Measurements from ENCODE around the gene WDR46. TPM values are rescaled to one million over a fixed set of nuclear protein-coding genes. Genes with fewer than 3 reads are reported as not detected.

WDR46 gene
- total and polyA plus RNA-seq, 2 of the 13 experiments (the other 11 are each of a cell fraction or from before 2014, with no cell fraction given), result 47.4 to 105 TPM

DNA sequence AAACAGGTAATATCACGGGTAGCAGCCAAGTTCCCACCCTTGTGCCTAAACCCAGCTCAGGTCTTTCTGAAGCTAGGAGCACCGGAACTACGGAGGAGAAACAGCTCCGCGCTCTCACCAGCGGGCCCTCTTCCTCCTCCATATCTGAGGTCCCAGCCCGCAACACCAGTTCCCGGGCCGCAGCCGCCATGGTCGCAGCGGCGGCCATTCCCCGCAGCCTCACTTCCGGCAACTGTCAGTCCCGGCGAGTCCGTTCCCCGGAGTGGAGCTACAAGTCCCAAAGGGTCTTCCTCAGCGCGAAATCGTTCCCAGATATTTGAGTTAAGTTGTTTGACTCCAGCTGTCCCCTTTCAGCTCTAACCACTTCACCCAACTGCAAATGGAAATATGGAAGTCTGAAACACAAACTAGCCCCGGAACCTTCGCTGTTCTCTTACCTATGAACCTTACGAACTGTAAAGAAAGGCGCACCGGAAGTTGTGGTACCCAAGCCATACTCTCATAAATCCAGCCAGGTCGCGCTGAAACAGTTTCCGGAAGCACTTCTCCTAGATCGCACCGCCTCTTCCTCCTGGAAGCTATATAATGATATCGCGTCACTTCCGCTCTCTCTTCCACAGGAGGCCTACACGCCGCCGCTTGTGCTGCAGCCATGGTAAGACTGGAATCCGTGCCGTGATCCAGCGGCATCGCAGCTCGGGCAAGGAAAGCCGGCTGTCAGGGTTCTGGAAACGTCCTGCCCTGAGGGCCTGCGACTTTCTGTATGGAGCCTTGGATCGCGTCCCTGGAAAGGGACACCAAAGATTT lies 17.4 kb downstream of the WDR46 start, which contains the start of the genes RPS18 and VPS52 (continued):
- peak; percentile 91 for TF ChIP-seq ZNF234 (CRISPR knock-in tag; conservative IDR thresholded peaks at IDR 0.05)
- TF ChIP-seq MAFK (conservative IDR thresholded peaks at IDR 0.05 in 1 of 2, IDR thresholded peaks at IDR 0.05 in 1 of 2; ENCODE audit: low read length in 2 of 2), result no peak; a peak in 1 of 4 replicates
- peak; percentile 93 for TF ChIP-seq IKZF5 (CRISPR knock-in tag; IDR thresholded peaks at IDR 0.05)
- TF ChIP-seq HIC2 (CRISPR knock-in tag; IDR thresholded peaks at IDR 0.05; ENCODE audit: low read depth), result no peak
- TF ChIP-seq SKI (IDR thresholded peaks at IDR 0.05; ENCODE audit: partially characterized antibody), result peak; percentile 35
- 0 out of 2 replicates have a peak, but pooled peaks have one; percentile 79 for TF ChIP-seq ISX (CRISPR knock-in tag; conservative IDR thresholded peaks at IDR 0.05)
- peak; percentile 56; the same call in 1 of the 2 replicates for TF ChIP-seq ZNF362 (CRISPR knock-in tag; IDR thresholded peaks at IDR 0.05; ENCODE audit: borderline replicate concordance)
- peak; percentile 97 for TF ChIP-seq HDAC1 (CRISPR knock-in tag; IDR thresholded peaks at IDR 0.05)
- TF ChIP-seq FOXK1 (CRISPR knock-in tag; IDR thresholded peaks at IDR 0.05; ENCODE audit: borderline replicate concordance, low read depth), result peak; percentile 98
- TF ChIP-seq ZNF34 (CRISPR knock-in tag; IDR thresholded peaks at IDR 0.05; ENCODE audit: borderline replicate concordance), result peak; percentile 96
- TF ChIP-seq IKZF1 (IDR thresholded peaks at IDR 0.05), result no peak
- peak; percentile 79; the same call in 1 of the 2 replicates for TF ChIP-seq CBX5 (CRISPR knock-in tag; IDR thresholded peaks at IDR 0.05; ENCODE audit: borderline replicate concordance)
- TF ChIP-seq ZNF101 (CRISPR knock-in tag; IDR thresholded peaks at IDR 0.05; ENCODE audit: borderline replicate concordance, low read depth), result no peak
- peak; percentile 96 for TF ChIP-seq ZNF350 (CRISPR knock-in tag; IDR thresholded peaks at IDR 0.05; ENCODE audit: borderline replicate concordance, low read depth)
- TF ChIP-seq TFE3 (CRISPR knock-in tag; IDR thresholded peaks at IDR 0.05), result peak; percentile 32
- peak; percentile 15; the same call in 1 of the 2 replicates for TF ChIP-seq ZNF629 (CRISPR knock-in tag; conservative IDR thresholded peaks at IDR 0.05)
- TF ChIP-seq ZNF776 (CRISPR knock-in tag; IDR thresholded peaks at IDR 0.05), result no peak; the same call in 1 of the 2 replicates
- no peak for TF ChIP-seq FOSL1 (CRISPR knock-in tag; IDR thresholded peaks at IDR 0.05; ENCODE audit: borderline replicate concordance)
- no peak for TF ChIP-seq EZH2 (conservative IDR thresholded peaks at IDR 0.05; ENCODE audit: low read depth, low read length)
- TF ChIP-seq ARHGAP35 (CRISPR knock-in tag; IDR thresholded peaks at IDR 0.05; ENCODE audit: borderline replicate concordance), result peak; percentile 92
- TF ChIP-seq ATM (IDR thresholded peaks at IDR 0.05; ENCODE audit: borderline replicate concordance), result no peak
- TF ChIP-seq ZNF782 (CRISPR knock-in tag; IDR thresholded peaks at IDR 0.05; ENCODE audit: borderline replicate concordance), result peak; percentile 53; the same call in 1 of the 2 replicates
- TF ChIP-seq NFE2L1 (CRISPR knock-in tag; IDR thresholded peaks at IDR 0.05; ENCODE audit: borderline replicate concordance), result no peak
- TF ChIP-seq ZNF598 (CRISPR knock-in tag; IDR thresholded peaks at IDR 0.05; ENCODE audit: borderline replicate concordance), result peak; percentile 98
